Left kidney (tissue), 2 donors: ENCODE results near the gene C4A. TPM values are rescaled to one million over a fixed set of nuclear protein-coding genes. Genes with fewer than 3 reads are reported as not detected.
A peak's percentile ranks its signal among the peaks of the same experiment; 100 is the strongest.
"Not testable (repeated sequence)": the region's sequence is repeated elsewhere in the genome, so short reads cannot be mapped to it uniquely, and the experiment has no call there.

Source experiments
- DNase-seq: peaks from one replicate; pipeline ENCODE4 v3.0.0-alpha.2; 2013
- polyA plus RNA-seq: library from polyadenylated mRNA; unstranded; fragments of 120-200 nt; gene quantifications from one replicate; pipeline ENCODE4 v1.2.1, GENCODE V29; 2013; ENCODE audit not compliant: insufficient read length

The C4A gene
- polyA plus RNA-seq, 1 donor = 17.0 TPM

- DNase-seq = peak; percentile 97
Measured at GRCh38 chr6:31958741-31959739, 22.8 kb upstream of the C4A start, which contains the start of the genes NELFE and SKIC2. Gene NELFE, minus strand, starts transcription at chr6:31958971. Its CDS starts 525 bp downstream, at chr6:31958446. Gene SKIC2, plus strand, starts transcription at chr6:31959175. Its CDS starts 18 bp downstream, at chr6:31959193.

- no peak for DNase-seq
Measured at GRCh38 chr6:31961616-31962015, 20.2 kb upstream of the C4A start.

GRCh38 chr6:31963921-31964320 lies 17.9 kb upstream of the C4A start:
- DNase-seq = no peak

GRCh38 chr6:31965700-31966099 lies 16.2 kb upstream of the C4A start:
- DNase-seq = no peak

GRCh38 chr6:31966506-31966905 lies 15.4 kb upstream of the C4A start:
- no peak for DNase-seq

GRCh38 chr6:31966997-31967925 lies 14.6 kb upstream of the C4A start:
- DNase-seq = no peak

- no peak for DNase-seq
Measured at GRCh38 chr6:31967926-31968320, 13.9 kb upstream of the C4A start.

GRCh38 chr6:31968326-31968725 lies 13.5 kb upstream of the C4A start:
- DNase-seq = no peak

- no peak for DNase-seq
Measured at GRCh38 chr6:31968791-31969711, 12.8 kb upstream of the C4A start.

GRCh38 chr6:31969712-31970603 lies 11.9 kb upstream of the C4A start:
- no peak for DNase-seq

GRCh38 chr6:31970604-31971271 lies 11.1 kb upstream of the C4A start:
- DNase-seq = no peak

- no peak for DNase-seq
Measured at GRCh38 chr6:31971279-31971992, 10.4 kb upstream of the C4A start.

- DNase-seq = peak; percentile 97
Measured at GRCh38 chr6:31971993-31972708, 9.7 kb upstream of the C4A start, which contains the start of gene DXO. Gene DXO, minus strand, starts transcription at chr6:31972138. Its CDS starts 463 bp downstream, at chr6:31971675.

GRCh38 chr6:31972709-31973350 lies 9.0 kb upstream of the C4A start:
- no peak for DNase-seq

- DNase-seq = not testable (repeated sequence)
Measured at GRCh38 chr6:31976065-31976464, 5.8 kb upstream of the C4A start.

- DNase-seq = no peak
Measured at GRCh38 chr6:31977816-31978431, 3.9 kb upstream of the C4A start.

- no peak for DNase-seq
Measured at GRCh38 chr6:31978831-31979230, 3.0 kb upstream of the C4A start.
